Ovary (tissue), 9 donors: Measurements from ENCODE around the gene RANBP9. TPM values are rescaled to one million over a fixed set of nuclear protein-coding genes. Genes with fewer than 3 reads are reported as not detected.

Source experiments
- DNase-seq, 5 donors: peaks; one replicate each; pipeline ENCODE4 v3.0.0-alpha.2; 2019 to 2020
- H3K27ac ChIP-seq, 2 donors: fragments of 200-600 bp; one replicate each; pipeline versions ENCODE4 v1.5.1 to v1.8.0; 2019 to 2022
- H3K27me3 ChIP-seq: fragments of 200-600 bp; one replicate; pipeline ENCODE4 v1.8.0; 2022
- H3K36me3 ChIP-seq: fragments of 200-600 bp; sonication (generic); one replicate; pipeline ENCODE4 v1.5.1; 2019
- H3K4me1 ChIP-seq: one replicate; pipeline ENCODE4 v1.8.1; 2013; ENCODE audit warnings: mild to moderate bottlenecking, moderate library complexity; ENCODE audit not compliant: insufficient read depth
- H3K4me3 ChIP-seq: fragments of 200-600 bp; sonication (generic); one replicate; pipeline ENCODE4 v1.5.1; 2017
- H3K9me3 ChIP-seq, 2 donors: fragments of 200-600 bp in 1 of 2; sonication (generic) in 1 of 2; one replicate each; pipeline versions ENCODE4 v1.5.1 to v1.8.1; 2013 to 2019; ENCODE audit warnings: mild to moderate bottlenecking in 1 of 2, moderate library complexity in 1 of 2
- CTCF ChIP-seq, 3 donors: fragments of 450-650 bp in 2 of 3; fragments of 200-600 bp in 1 of 3; IDR thresholded peaks; one replicate each; pipeline versions ENCODE4 v1.5.1 to v1.8.0; 2016 to 2022; ENCODE audit warnings: antibody characterized with exemption in 3 of 3, mild to moderate bottlenecking in 1 of 3
- EP300 ChIP-seq: sonication (generic); formaldehyde crosslinking; IDR thresholded peaks from one replicate; pipeline ENCODE4 v1.6.1; 2017; ENCODE audit warnings: antibody characterized with exemption
- POLR2A ChIP-seq: fragments of 450-650 bp; IDR thresholded peaks from one replicate; pipeline ENCODE4 v1.6.1; 2017; ENCODE audit warnings: antibody characterized with exemption, mild to moderate bottlenecking, moderate library complexity
- WGBS, 3 donors: extraction: QIAGEN DNeasy Blood & Tissue Kit in 1 of 3; methylation state at CpG; one replicate each; pipeline versions ENCODE4 v1.1.5 to v1.1.7; 2013 to 2017; 5-methylcytosine and 5-hydroxymethylcytosine counted together
- intact Hi-C, 4 donors: fragments of 100-400 bp; cut with DNase I; formaldehyde crosslinking; loops; one replicate each; pipeline versions ENCODE4 v1.11.0 to v1.15.1; 2022 to 2023
- polyA plus RNA-seq, 2 donors: library from polyadenylated mRNA; stranded (reverse); fragments of 200-250 nt in 1 of 2; fragments of 350-450 nt in 1 of 2; fragmentation: Illumina TruSeq in 1 of 2; extraction: RNeasy Lipid Tissue Mini Kit (QIAGEN cat#74804) in 1 of 2; gene quantifications; one replicate each; pipeline ENCODE4 v1.2.3, GENCODE V29; 2013 to 2014
- total RNA-seq, 7 donors: library from RNA; depleted of rRNA in 2 of 7; stranded (reverse); fragments of >200 nt in 2 of 7; fragmentation: NEBNext Ultra II Directional in 3 of 7; extraction: Animal tissue kit (Norgen Biotek cat#: 25700) in 3 of 7; gene quantifications; one replicate each; pipeline versions ENCODE4 v1.1.0 to v1.2.4, GENCODE V29; 2016 to 2023
- donor health status: DM: no; HTN: no; CAD: no; lungs with moderate emphysema.
- donor health status: DM: no; HTN: no; CAD: no.
- donor health status: Bipolar disorder and iron deficiency.
- donor health status: DM: yes; HTN: yes; CAD: no.
- donor health status: DM: no; HTN: no; CAD: no.
- donor health status: DM: yes; HTN: yes; CAD: no.

The RANBP9 gene
- total and polyA plus RNA-seq, 9 donors, result 24.8 to 50.6 (median 37.0) TPM

- intact Hi-C loops, result no loop called here
- 97 to 98% (median 97%) methylated on average over 5 of the region's 5 CpGs for WGBS, 3 donors
Measured at GRCh38 chr6:13669476-13669875, 42.2 kb downstream of the RANBP9 start.

GRCh38 chr6:13668291-13668928, 43.2 kb downstream of the RANBP9 start:
- intact Hi-C loops, result no loop called here
- TF ChIP-seq POLR2A (no peak), CTCF (IDR thresholded peaks at IDR 0.05) (no peak), EP300 (no peak)
- no peak overlapping the region for H3K27ac ChIP-seq
- no peak for DNase-seq
- H3K9me3 ChIP-seq, result no peaks in the 10 kb centered on the region
- 70 to 85% (median 79%) methylated on average over 2 of the region's 2 CpGs for WGBS, 3 donors
- no peaks in the 10 kb centered on the region for H3K27me3 ChIP-seq
- H3K4me3 ChIP-seq, result no peak overlapping the region
- H3K4me1 ChIP-seq, result no peaks in the 10 kb centered on the region
- no peaks in the 10 kb centered on the region for H3K36me3 ChIP-seq

More at GRCh38 chr6:13669476-13669875, 42.2 kb downstream of the RANBP9 start:
- TF ChIP-seq EP300 (no peak), POLR2A (no peak), CTCF (IDR thresholded peaks at IDR 0.05) (no peak)
- no peaks in the 10 kb centered on the region for H3K36me3 ChIP-seq
- no peak for DNase-seq
- no peak overlapping the region for H3K4me3 ChIP-seq
- H3K27me3 ChIP-seq, result no peaks in the 10 kb centered on the region
- no peak overlapping the region for H3K27ac ChIP-seq
- no peaks in the 10 kb centered on the region for H3K9me3 ChIP-seq
- no peaks in the 10 kb centered on the region for H3K4me1 ChIP-seq

GRCh38 chr6:13667655-13668054, 44.0 kb downstream of the RANBP9 start:
- H3K27ac ChIP-seq, result no peak overlapping the region
- intact Hi-C loops, result no loop called here
- H3K4me3 ChIP-seq, result no peak overlapping the region
- no peaks in the 10 kb centered on the region for H3K4me1 ChIP-seq
- no peaks in the 10 kb centered on the region for H3K27me3 ChIP-seq
- DNase-seq, result no peak
- no peaks in the 10 kb centered on the region for H3K9me3 ChIP-seq
- WGBS, 3 donors, result 92 to 98% (median 95%) methylated on average over 2 of the region's 2 CpGs
- no peak for TF ChIP-seq EP300
- no peak for TF ChIP-seq POLR2A
- no peak for TF ChIP-seq CTCF (IDR thresholded peaks at IDR 0.05)
- H3K36me3 ChIP-seq, result no peaks in the 10 kb centered on the region

GRCh38 chr6:13666194-13667105, 45.2 kb downstream of the RANBP9 start:
- no peak for TF ChIP-seq POLR2A
- TF ChIP-seq EP300, result no peak
- TF ChIP-seq CTCF (IDR thresholded peaks at IDR 0.05), result no peak
- Histone ChIP-seq H3K27me3 (no peaks in the 10 kb centered on the region), H3K27ac (no peak overlapping the region), H3K4me3 (no peak overlapping the region), H3K9me3 (no peaks in the 10 kb centered on the region), H3K36me3 (no peaks in the 10 kb centered on the region), H3K4me1 (no peaks in the 10 kb centered on the region)
- 94 to 95% (median 94%) methylated on average over 8 of the region's 8 CpGs for WGBS, 3 donors
- DNase-seq, result no peak
- intact Hi-C loops, result no loop called here
